Measurements from ENCODE around the gene ITGAX. TPM values are rescaled to one million over a fixed set of nuclear protein-coding genes. Genes with fewer than 3 reads are reported as not detected.

Gene ITGAX
- total and polyA plus RNA-seq, 8 donors = 1.1 to 6.7 (median 4.1) TPM; not detected in 1

- Histone ChIP-seq H3K36me3 (no peaks in the 10 kb centered on the region), H3K27ac (peak overlapping the region in 1 of 5 donors; percentile 22), H3K9me3 (no peaks in the 10 kb centered on the region), H3K4me3 (peak overlapping the region in 2 of 4 donors; percentile 19 to 34), H3K4me1 (peaks cover 0 to 5% (median 0%) of the 10 kb centered on the region in 4 donors), H3K27me3 (peaks cover 0 to 18% (median 0%) of the 10 kb centered on the region in 3 donors)
- 60 to 66% (median 61%) methylated on average over 18 to 28 of the region's 28 CpGs for WGBS, 5 donors
- no peak for TF ChIP-seq POLR2AphosphoS5 (IDR thresholded peaks at IDR 0.05)
- TF ChIP-seq, protein P1, sequence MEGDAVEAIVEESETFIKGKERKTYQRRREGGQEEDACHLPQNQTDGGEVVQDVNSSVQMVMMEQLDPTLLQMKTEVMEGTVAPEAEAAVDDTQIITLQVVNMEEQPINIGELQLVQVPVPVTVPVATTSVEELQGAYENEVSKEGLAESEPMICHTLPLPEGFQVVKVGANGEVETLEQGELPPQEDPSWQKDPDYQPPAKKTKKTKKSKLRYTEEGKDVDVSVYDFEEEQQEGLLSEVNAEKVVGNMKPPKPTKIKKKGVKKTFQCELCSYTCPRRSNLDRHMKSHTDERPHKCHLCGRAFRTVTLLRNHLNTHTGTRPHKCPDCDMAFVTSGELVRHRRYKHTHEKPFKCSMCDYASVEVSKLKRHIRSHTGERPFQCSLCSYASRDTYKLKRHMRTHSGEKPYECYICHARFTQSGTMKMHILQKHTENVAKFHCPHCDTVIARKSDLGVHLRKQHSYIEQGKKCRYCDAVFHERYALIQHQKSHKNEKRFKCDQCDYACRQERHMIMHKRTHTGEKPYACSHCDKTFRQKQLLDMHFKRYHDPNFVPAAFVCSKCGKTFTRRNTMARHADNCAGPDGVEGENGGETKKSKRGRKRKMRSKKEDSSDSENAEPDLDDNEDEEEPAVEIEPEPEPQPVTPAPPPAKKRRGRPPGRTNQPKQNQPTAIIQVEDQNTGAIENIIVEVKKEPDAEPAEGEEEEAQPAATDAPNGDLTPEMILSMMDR (IDR thresholded peaks at IDR 0.05) = no peak
- TF ChIP-seq EP300 (IDR thresholded peaks at IDR 0.05) = no peak
- no peak for TF ChIP-seq POLR2A (IDR thresholded peaks at IDR 0.05)
- intact Hi-C loops (cut with DNase I; ENCODE audit: low total_unique reads) = no loop called here
- no peak for DNase-seq
These were observed 1.8 kb downstream of the ITGAX start for GRCh38 chr16:31356566-31357323.

- H3K27ac ChIP-seq = peak overlapping the region in 1 of 5 donors; percentile 22
- TF ChIP-seq EP300 (IDR thresholded peaks at IDR 0.05) (no peak), POLR2AphosphoS5 (IDR thresholded peaks at IDR 0.05) (no peak), POLR2A (IDR thresholded peaks at IDR 0.05) (no peak)
- TF ChIP-seq, protein P1 (IDR thresholded peaks at IDR 0.05) = no peak
- 68 to 78% (median 72%) methylated on average over 18 of the region's 18 CpGs for WGBS, 5 donors
- no peak for DNase-seq
- H3K27me3 ChIP-seq = peaks cover 0 to 25% (median 0%) of the 10 kb centered on the region in 3 donors
- intact Hi-C loops (cut with DNase I; ENCODE audit: low total_unique reads) = no loop called here
- no peaks in the 10 kb centered on the region for H3K36me3 ChIP-seq
- H3K4me1 ChIP-seq = peaks cover 0 to 5% (median 0%) of the 10 kb centered on the region in 4 donors
- H3K9me3 ChIP-seq = no peaks in the 10 kb centered on the region
- H3K4me3 ChIP-seq = peak overlapping the region in 2 of 4 donors; percentile 19 to 34
These were observed 2.5 kb downstream of the ITGAX start for GRCh38 chr16:31357324-31358109.

- no peak overlapping the region for H3K4me3 ChIP-seq
- no peaks in the 10 kb centered on the region for H3K36me3 ChIP-seq
- WGBS, 5 donors = 86 to 92% (median 89%) methylated on average over 7 of the region's 7 CpGs
- H3K27me3 ChIP-seq = peaks cover 0 to 35% (median 0%) of the 10 kb centered on the region in 3 donors
- TF ChIP-seq POLR2A (IDR thresholded peaks at IDR 0.05) (no peak), POLR2AphosphoS5 (IDR thresholded peaks at IDR 0.05) (no peak), EP300 (IDR thresholded peaks at IDR 0.05) (no peak)
- TF ChIP-seq, protein P1 (IDR thresholded peaks at IDR 0.05) = no peak
- no peaks in the 10 kb centered on the region for H3K4me1 ChIP-seq
- intact Hi-C loops (cut with DNase I; ENCODE audit: low total_unique reads) = no loop called here
- H3K27ac ChIP-seq = no peak overlapping the region
- H3K9me3 ChIP-seq = no peaks in the 10 kb centered on the region
- no peak for DNase-seq
These were observed 5.3 kb downstream of the ITGAX start for GRCh38 chr16:31360251-31360650.

Data from stomach (tissue), 9 donors.